Activated naive CD4-positive, alpha-beta T cell treated with anti-CD3 and anti-CD28 coated beads for 36 hours (primary cell): ENCODE results near the gene RPRD2. TPM values are rescaled to one million over a fixed set of nuclear protein-coding genes. Genes with fewer than 3 reads are reported as not detected.

Experiments
- CTCF ChIA-PET: fragments of 350-600 bp; sonication (Branson Sonifier 250); formaldehyde crosslinking; loops from one replicate; lab custom pipeline; 2021; ENCODE audit warnings: antibody characterized with exemption; lab: Charles Lee
- DNase-seq: peaks from one replicate; pipeline ENCODE4 v3.0.0-alpha.2; 2020
- H3K27ac Mint-ChIP-seq: one replicate; pipeline ENCODE4 v1.8.0; 2021; ENCODE audit warnings: mild to moderate bottlenecking, mixed read lengths
- H3K27me3 Mint-ChIP-seq: one replicate; pipeline ENCODE4 v1.8.0; 2021; ENCODE audit warnings: low read depth, mixed read lengths
- H3K36me3 Mint-ChIP-seq: one replicate; pipeline ENCODE4 v1.8.0; 2021; ENCODE audit warnings: low read depth, mixed read lengths
- H3K4me1 Mint-ChIP-seq: one replicate; pipeline ENCODE4 v1.8.0; 2021; ENCODE audit warnings: low read depth, mixed read lengths
- H3K4me3 Mint-ChIP-seq: one replicate; pipeline ENCODE4 v1.8.0; 2021; ENCODE audit warnings: mild to moderate bottlenecking, moderate library complexity, mixed read lengths
- H3K9me3 Mint-ChIP-seq: one replicate; pipeline ENCODE4 v1.8.0; 2021; ENCODE audit warnings: mixed read lengths
- intact Hi-C: fragments of 100-400 bp; cut with micrococcal nuclease; formaldehyde crosslinking; loops from one replicate; pipeline ENCODE4 v1.15.1; 2023
- total RNA-seq, 2 experiments: library from RNA; stranded (reverse); gene quantifications; one replicate each; pipeline ENCODE4 v1.2.3, GENCODE V29; 2021

Gene RPRD2
- total RNA-seq, 2 experiments from 2014 or later = 20.9 to 22.9 TPM

- intact Hi-C loops = no loop called here
- H3K27me3 Mint-ChIP-seq = no peaks in the 10 kb centered on the region
- no peaks in the 10 kb centered on the region for H3K4me1 Mint-ChIP-seq
- H3K9me3 Mint-ChIP-seq = no peaks in the 10 kb centered on the region
- no peak overlapping the region for H3K4me3 Mint-ChIP-seq
- no peak for DNase-seq
- no peak overlapping the region for H3K27ac Mint-ChIP-seq
- peaks cover 18% of the 10 kb centered on the region for H3K36me3 Mint-ChIP-seq
- CTCF ChIA-PET = interaction anchor here (0.6 to 0.9 kb wide), 3 partner anchors 20 to 411 kb away, joined by 3 to 4 read pairs (median 3); no protein-coding TSS in a partner anchor
Observed at GRCh38 chr1:150508982-150509381, 145.0 kb downstream of the RPRD2 start.

GRCh38 chr1:150511551-150511950 is 147.6 kb downstream of the RPRD2 start:
- CTCF ChIA-PET = interaction anchor here (0.7 to 1.4 kb wide), 2 partner anchors 10 to 21 kb away, joined by 3 to 4 read pairs; no protein-coding TSS in a partner anchor
- DNase-seq = no peak
- Mint-ChIP-seq H3K4me3 (no peak overlapping the region), H3K36me3 (peaks cover 8% of the 10 kb centered on the region), H3K4me1 (peaks cover 6% of the 10 kb centered on the region), H3K27ac (no peak overlapping the region), H3K27me3 (no peaks in the 10 kb centered on the region), H3K9me3 (no peaks in the 10 kb centered on the region)
- intact Hi-C loops = no loop called here

- intact Hi-C loops = no loop called here
- CTCF ChIA-PET = interaction anchor here (0.7 to 1.4 kb wide), 2 partner anchors 11 to 20 kb away, joined by 3 to 4 read pairs; no protein-coding TSS in a partner anchor
- Mint-ChIP-seq H3K4me3 (no peak overlapping the region), H3K36me3 (peaks cover 6% of the 10 kb centered on the region), H3K27ac (no peak overlapping the region), H3K9me3 (no peaks in the 10 kb centered on the region), H3K4me1 (peaks cover 9% of the 10 kb centered on the region), H3K27me3 (no peaks in the 10 kb centered on the region)
- no peak for DNase-seq
Observed at GRCh38 chr1:150511985-150512660, 148.2 kb downstream of the RPRD2 start.

GRCh38 chr1:150512846-150513245 is 148.9 kb downstream of the RPRD2 start:
- peaks cover 9% of the 10 kb centered on the region for H3K4me1 Mint-ChIP-seq
- no peak overlapping the region for H3K27ac Mint-ChIP-seq
- peaks cover 3% of the 10 kb centered on the region for H3K36me3 Mint-ChIP-seq
- DNase-seq = no peak
- H3K27me3 Mint-ChIP-seq = no peaks in the 10 kb centered on the region
- no peaks in the 10 kb centered on the region for H3K9me3 Mint-ChIP-seq
- CTCF ChIA-PET = interaction anchor here (1.4 kb wide), 1 partner anchor 20 kb away, joined by 4 read pairs; no protein-coding TSS in a partner anchor
- no peak overlapping the region for H3K4me3 Mint-ChIP-seq
- intact Hi-C loops = no loop called here

GRCh38 chr1:150513351-150513791 is 149.4 kb downstream of the RPRD2 start:
- H3K27me3 Mint-ChIP-seq = no peaks in the 10 kb centered on the region

GRCh38 chr1:150514260-150514659 is 150.3 kb downstream of the RPRD2 start:
- peaks cover 3% of the 10 kb centered on the region for H3K36me3 Mint-ChIP-seq
- intact Hi-C loops = loop anchor here (2.0 kb wide), 1 partner anchor 277 kb away; the partner anchor contains the start of gene ANP32E
- peaks cover 9% of the 10 kb centered on the region for H3K4me1 Mint-ChIP-seq
- CTCF ChIA-PET = interaction anchor here (0.6 to 2.8 kb wide), 2 partner anchors 18 to 258 kb away, joined by 3 to 10 read pairs; no protein-coding TSS in a partner anchor
- no peak overlapping the region for H3K27ac Mint-ChIP-seq
- H3K4me3 Mint-ChIP-seq = peak overlapping the region; percentile 90
- no peaks in the 10 kb centered on the region for H3K27me3 Mint-ChIP-seq
- no peak for DNase-seq
- no peaks in the 10 kb centered on the region for H3K9me3 Mint-ChIP-seq

More at GRCh38 chr1:150513351-150513791, 149.4 kb downstream of the RPRD2 start:
- intact Hi-C loops = no loop called here
- Mint-ChIP-seq H3K9me3 (no peaks in the 10 kb centered on the region), H3K27ac (no peak overlapping the region), H3K4me1 (peaks cover 9% of the 10 kb centered on the region), H3K4me3 (no peak overlapping the region), H3K36me3 (peaks cover 3% of the 10 kb centered on the region)
- no peak for DNase-seq
- CTCF ChIA-PET = interaction anchor here (0.6 kb wide), 3 partner anchors 24 to 257 kb away, joined by 3 to 6 read pairs (median 3); no protein-coding TSS in a partner anchor

- no peaks in the 10 kb centered on the region for H3K27me3 Mint-ChIP-seq
- peaks cover 9% of the 10 kb centered on the region for H3K4me1 Mint-ChIP-seq
- intact Hi-C loops = loop anchor here (1.0 to 5.0 kb wide), 4 partner anchors 28 to 278 kb away; partner anchors contain the start of genes ANP32E and TARS2
- H3K36me3 Mint-ChIP-seq = peaks cover 3% of the 10 kb centered on the region
- H3K9me3 Mint-ChIP-seq = no peaks in the 10 kb centered on the region
- peak overlapping the region; percentile 20 for H3K27ac Mint-ChIP-seq
- H3K4me3 Mint-ChIP-seq = peak overlapping the region; percentile 90
- no peak for DNase-seq
- CTCF ChIA-PET = interaction anchor here (0.5 to 2.8 kb wide), 4 partner anchors 16 to 259 kb away, joined by 3 to 10 read pairs (median 4); no protein-coding TSS in a partner anchor
Observed at GRCh38 chr1:150514913-150515327, 151.0 kb downstream of the RPRD2 start.

GRCh38 chr1:150515328-150516049 is 151.5 kb downstream of the RPRD2 start, which contains the start of gene FALEC:
Gene FALEC (plus strand): TSS chr1:150515752.
- H3K9me3 Mint-ChIP-seq = no peaks in the 10 kb centered on the region
- CTCF ChIA-PET = interaction anchor here (0.5 to 2.8 kb wide), 12 partner anchors 15 to 259 kb away, joined by 3 to 10 read pairs (median 3); no protein-coding TSS in a partner anchor
- DNase-seq = peak; percentile 91
- peaks cover 9% of the 10 kb centered on the region for H3K4me1 Mint-ChIP-seq
- H3K4me3 Mint-ChIP-seq = peak within 1 kb of the TSS; percentile 90
- H3K36me3 Mint-ChIP-seq = peaks cover 3% of the 10 kb centered on the region
- intact Hi-C loops = loop anchor here (1.0 to 5.0 kb wide), 4 partner anchors 28 to 279 kb away; partner anchors contain the start of genes ANP32E and TARS2
- no peaks in the 10 kb centered on the region for H3K27me3 Mint-ChIP-seq
- H3K27ac Mint-ChIP-seq = peak within 1 kb of the TSS; percentile 20

- CTCF ChIA-PET = interaction anchor here (0.6 to 2.8 kb wide), 13 partner anchors 15 to 460 kb away, joined by 3 to 10 read pairs (median 3); no protein-coding TSS in a partner anchor
- Mint-ChIP-seq H3K36me3 (peaks cover 3% of the 10 kb centered on the region), H3K27me3 (no peaks in the 10 kb centered on the region), H3K9me3 (no peaks in the 10 kb centered on the region), H3K27ac (no peak overlapping the region), H3K4me3 (peak overlapping the region; percentile 90), H3K4me1 (peaks cover 9% of the 10 kb centered on the region)
- intact Hi-C loops = loop anchor here (5.0 kb wide), 1 partner anchor 54 kb away; no protein-coding TSS in a partner anchor
- DNase-seq = peak; percentile 14
Observed at GRCh38 chr1:150516050-150516591, 152.2 kb downstream of the RPRD2 start.

GRCh38 chr1:150516616-150517015 is 152.7 kb downstream of the RPRD2 start:
- Mint-ChIP-seq H3K36me3 (peaks cover 3% of the 10 kb centered on the region), H3K9me3 (no peaks in the 10 kb centered on the region), H3K27me3 (no peaks in the 10 kb centered on the region), H3K4me1 (peaks cover 9% of the 10 kb centered on the region), H3K27ac (no peak overlapping the region), H3K4me3 (peak overlapping the region; percentile 90)
- no peak for DNase-seq
- intact Hi-C loops = loop anchor here (5.0 kb wide), 1 partner anchor 54 kb away; no protein-coding TSS in a partner anchor
- CTCF ChIA-PET = interaction anchor here (0.7 to 2.8 kb wide), 11 partner anchors 14 to 459 kb away, joined by 3 to 10 read pairs (median 3); no protein-coding TSS in a partner anchor

- no peaks in the 10 kb centered on the region for H3K36me3 Mint-ChIP-seq
- peaks cover 5% of the 10 kb centered on the region for H3K4me1 Mint-ChIP-seq
- intact Hi-C loops = no loop called here
- CTCF ChIA-PET = no interaction called here
- H3K9me3 Mint-ChIP-seq = no peaks in the 10 kb centered on the region
- H3K4me3 Mint-ChIP-seq = no peak overlapping the region
- H3K27ac Mint-ChIP-seq = no peak overlapping the region
- no peak for DNase-seq
- no peaks in the 10 kb centered on the region for H3K27me3 Mint-ChIP-seq
Observed at GRCh38 chr1:150521196-150521968, 157.4 kb downstream of the RPRD2 start.
